Rectal smooth muscle tissue (tissue), 1 donor: ENCODE data around the gene SUPT4H1.
A peak's percentile ranks its signal among the peaks of the same experiment; 100 is the strongest.

Source experiments
- H3K27ac ChIP-seq: one replicate; pipeline ENCODE4 v1.7.0; 2013; ENCODE audit warnings: low read depth, low read length, inconsistent platforms
- H3K27me3 ChIP-seq: one replicate; pipeline ENCODE4 v1.7.0; 2013; ENCODE audit warnings: low read length; ENCODE audit not compliant: control insufficient read depth, insufficient read depth
- H3K36me3 ChIP-seq: one replicate; pipeline ENCODE4 v1.7.0; 2013; ENCODE audit warnings: low read length; ENCODE audit not compliant: control insufficient read depth, insufficient read depth
- H3K4me1 ChIP-seq: one replicate; pipeline ENCODE4 v1.7.0; 2013; ENCODE audit warnings: low read length; ENCODE audit not compliant: control insufficient read depth, insufficient read depth
- H3K4me3 ChIP-seq: one replicate; pipeline ENCODE4 v1.7.0; 2013; ENCODE audit warnings: low read length
- H3K9ac ChIP-seq: one replicate; pipeline ENCODE4 v1.7.0; 2013; ENCODE audit warnings: low read length

SUPT4H1 gene

DNA sequence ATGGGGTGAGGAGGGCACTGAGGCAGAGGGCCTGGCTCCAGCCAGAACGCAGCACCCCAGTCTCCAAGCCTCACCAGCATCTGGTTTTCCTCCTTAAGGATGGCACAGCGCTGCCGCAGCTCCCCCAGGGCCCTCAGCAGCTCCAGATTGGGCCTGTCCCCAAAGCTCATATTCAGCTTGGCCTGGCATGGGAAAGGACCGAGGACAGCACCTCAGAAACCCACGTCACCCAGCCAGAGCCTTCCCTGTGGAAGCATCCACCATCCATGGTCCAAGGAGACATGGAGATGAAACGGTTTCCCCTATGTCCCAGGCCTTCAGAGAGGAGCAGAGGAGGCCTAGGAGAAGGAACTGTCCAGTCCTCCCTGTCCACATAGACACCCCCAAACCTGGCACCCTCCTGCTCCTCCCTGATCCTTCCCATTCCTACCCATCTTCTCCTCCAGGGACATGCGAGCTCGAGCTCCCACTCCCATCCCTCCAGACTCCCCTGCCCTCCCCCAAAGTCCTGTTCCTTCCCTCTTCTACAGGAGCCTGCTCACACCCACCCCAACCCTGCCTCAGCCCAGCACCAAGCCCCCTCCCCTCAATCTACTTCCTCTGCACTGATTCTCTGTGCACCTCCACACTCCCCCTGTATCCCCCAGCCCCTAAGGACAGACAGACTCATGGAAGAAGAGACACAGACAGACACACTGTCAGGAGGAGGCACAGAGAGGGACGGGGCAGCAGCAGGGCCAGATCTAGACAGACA is 25.2 kb downstream of the SUPT4H1 start:
- Histone ChIP-seq H3K36me3 (no peaks in the 10 kb centered on the region), H3K4me3 (no peak overlapping the region), H3K27ac (no peak overlapping the region), H3K4me1 (peaks cover 8% of the 10 kb centered on the region), H3K27me3 (peaks cover 2% of the 10 kb centered on the region), H3K9ac (no peak overlapping the region)

DNA sequence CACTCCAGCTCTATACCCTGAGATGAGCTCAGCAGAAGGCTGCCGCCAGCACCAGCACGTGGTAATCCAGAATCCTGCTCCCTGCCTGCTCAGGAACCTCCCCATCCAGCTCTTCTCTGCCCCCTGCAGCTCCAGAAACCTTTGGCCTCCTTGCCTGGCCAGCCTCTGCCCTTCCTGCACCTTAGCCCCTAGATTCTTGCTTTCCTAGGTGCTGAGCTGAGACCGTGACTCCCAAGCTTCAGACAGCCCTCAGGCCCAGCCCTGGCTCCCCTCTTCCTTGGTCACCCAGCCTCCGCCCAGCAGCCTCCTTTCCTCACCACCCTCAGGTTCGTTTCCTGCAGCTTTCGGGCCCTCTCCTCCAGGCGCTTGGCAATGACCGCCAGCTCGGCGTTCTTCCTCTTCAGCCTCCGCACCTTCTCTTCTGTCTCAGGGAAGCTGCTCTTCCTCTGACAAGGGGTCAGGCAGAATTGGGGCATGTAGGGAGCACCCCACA is 26.0 kb downstream of the SUPT4H1 start:
- Histone ChIP-seq H3K36me3 (no peaks in the 10 kb centered on the region), H3K4me3 (no peak overlapping the region), H3K4me1 (peaks cover 8% of the 10 kb centered on the region), H3K27ac (no peak overlapping the region), H3K9ac (no peak overlapping the region), H3K27me3 (peaks cover 2% of the 10 kb centered on the region)

DNA sequence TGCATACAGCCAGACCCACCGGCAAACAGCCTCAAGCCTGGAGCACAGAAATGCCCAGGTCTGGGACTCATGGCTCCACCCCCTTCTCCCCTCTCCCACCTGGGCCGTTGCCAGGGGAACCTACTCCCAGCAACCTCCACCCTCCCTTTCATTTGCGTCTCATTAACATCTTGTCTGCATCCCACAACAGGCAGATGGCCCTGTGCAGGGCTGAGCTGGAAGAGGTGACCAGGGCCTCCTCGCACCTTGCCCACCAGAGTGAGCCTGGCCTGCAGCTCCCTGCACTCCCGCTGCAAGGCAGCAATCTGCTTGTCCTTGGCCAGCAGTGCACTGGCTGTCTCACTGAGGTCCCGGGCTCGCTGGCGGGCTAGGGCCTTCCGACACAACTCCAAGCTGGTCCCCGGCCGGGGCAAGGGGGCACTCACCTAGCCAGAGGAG is 26.7 kb downstream of the SUPT4H1 start:
- Histone ChIP-seq H3K36me3 (no peaks in the 10 kb centered on the region), H3K4me3 (peak overlapping the region; percentile 93), H3K4me1 (peaks cover 8% of the 10 kb centered on the region), H3K27ac (no peak overlapping the region), H3K9ac (peak overlapping the region; percentile 5), H3K27me3 (peaks cover 2% of the 10 kb centered on the region)

DNA sequence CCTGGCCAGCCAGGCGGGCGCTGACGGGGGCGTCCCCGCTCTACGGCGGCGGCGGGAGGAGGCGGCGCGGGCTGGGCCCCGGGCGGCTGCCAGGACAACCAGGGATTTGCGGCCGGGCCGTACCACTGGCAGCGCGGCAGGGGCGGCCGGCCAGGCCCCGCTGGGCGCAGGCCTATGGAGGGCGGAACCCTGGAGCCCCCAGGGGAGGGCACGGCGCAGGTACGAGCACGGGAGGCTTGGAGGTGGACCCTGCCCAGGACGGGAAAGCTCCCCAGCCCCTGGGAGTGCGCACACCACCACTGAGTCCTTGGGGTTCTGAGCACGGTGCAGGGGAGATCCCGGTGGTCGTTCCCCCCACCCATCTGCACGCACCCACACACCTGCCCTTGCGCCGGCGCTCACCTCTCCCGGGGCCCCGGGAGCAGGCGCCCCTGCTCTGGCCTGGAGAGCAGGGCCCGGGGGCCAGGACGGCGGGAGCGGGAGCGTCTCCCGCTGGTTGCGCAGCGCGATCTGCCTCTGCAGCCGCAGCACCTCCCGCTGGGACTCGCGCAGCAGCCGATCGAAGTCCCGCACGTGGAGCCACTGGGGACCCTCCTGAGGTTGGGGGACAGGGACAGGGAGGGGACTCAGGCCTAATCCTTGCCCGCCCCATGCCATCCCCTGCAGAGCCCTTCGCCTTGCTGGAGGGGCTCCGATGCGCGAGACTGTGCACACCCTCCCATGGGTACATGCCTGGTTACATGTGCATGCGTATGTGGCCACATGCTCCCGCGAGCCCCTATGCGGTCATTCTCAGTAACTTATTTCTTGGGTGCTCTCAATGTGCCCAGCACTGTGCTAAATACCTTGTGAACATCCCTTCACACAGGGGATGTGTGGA is 27.4 kb downstream of the SUPT4H1 start:
- peak overlapping the region; percentile 93 for H3K4me3 ChIP-seq
- H3K36me3 ChIP-seq, result no peaks in the 10 kb centered on the region
- H3K27me3 ChIP-seq, result peaks cover 2% of the 10 kb centered on the region
- peak overlapping the region; percentile 82 for H3K9ac ChIP-seq
- H3K27ac ChIP-seq, result peak overlapping the region; percentile 58
- H3K4me1 ChIP-seq, result peaks cover 8% of the 10 kb centered on the region

DNA sequence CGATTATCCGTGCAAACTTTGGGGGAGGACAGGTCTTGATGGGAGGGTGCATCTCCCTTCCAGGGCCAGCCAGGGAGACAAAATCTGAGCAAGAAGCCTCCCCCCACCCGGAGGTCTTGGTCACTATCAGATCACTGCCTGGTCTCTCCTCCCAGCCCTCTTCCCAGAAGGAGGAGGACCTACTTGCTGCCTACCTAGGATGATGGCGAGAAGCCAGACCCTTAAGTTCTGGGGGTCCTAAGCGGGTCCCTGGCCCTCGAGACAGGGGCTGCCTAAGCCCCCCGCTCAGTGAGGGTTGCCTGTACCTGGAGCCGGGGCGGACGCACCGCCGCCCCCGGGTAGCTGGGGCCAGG is 28.0 kb downstream of the SUPT4H1 start:
- Histone ChIP-seq H3K27ac (peak overlapping the region; percentile 58), H3K36me3 (no peaks in the 10 kb centered on the region), H3K9ac (peak overlapping the region; percentile 76), H3K27me3 (peaks cover 2% of the 10 kb centered on the region), H3K4me1 (peaks cover 8% of the 10 kb centered on the region), H3K4me3 (peak overlapping the region; percentile 93)

DNA sequence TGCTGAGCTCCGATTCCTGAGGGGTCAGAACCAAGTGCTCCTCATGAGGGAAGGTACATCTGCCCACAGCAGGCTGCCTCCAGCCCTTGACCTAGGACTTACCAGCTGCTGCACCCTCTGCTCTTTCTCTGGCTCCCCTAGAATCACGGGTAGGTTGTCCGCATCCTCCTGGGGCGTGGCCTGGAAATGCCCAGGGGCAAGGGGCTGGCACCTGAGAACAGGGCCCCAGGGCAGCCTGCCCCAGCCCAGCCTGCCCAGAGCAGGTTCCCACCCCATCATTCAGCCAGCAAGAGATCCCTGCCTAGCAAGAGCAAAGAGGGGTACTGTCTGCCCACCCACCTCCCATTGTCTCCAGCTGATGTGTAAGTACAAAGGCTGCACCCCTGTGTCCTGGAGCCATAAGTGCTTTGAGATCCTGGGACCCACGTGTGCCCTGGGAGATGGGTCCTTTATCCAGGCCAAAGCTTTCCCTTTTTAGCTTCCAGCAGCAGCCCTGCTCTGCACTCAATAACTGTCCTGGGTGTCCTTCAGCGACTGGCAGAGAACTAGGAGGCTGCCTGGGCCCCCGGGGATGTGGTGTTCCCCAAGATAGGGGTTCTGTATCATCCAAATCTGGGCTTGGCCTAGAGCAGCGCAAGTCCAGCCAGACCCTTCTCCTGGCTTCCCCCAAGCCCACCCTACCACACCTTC is 28.5 kb downstream of the SUPT4H1 start:
- Histone ChIP-seq H3K4me3 (peak overlapping the region; percentile 93), H3K27ac (peak overlapping the region; percentile 58), H3K9ac (peak overlapping the region; percentile 76)

DNA sequence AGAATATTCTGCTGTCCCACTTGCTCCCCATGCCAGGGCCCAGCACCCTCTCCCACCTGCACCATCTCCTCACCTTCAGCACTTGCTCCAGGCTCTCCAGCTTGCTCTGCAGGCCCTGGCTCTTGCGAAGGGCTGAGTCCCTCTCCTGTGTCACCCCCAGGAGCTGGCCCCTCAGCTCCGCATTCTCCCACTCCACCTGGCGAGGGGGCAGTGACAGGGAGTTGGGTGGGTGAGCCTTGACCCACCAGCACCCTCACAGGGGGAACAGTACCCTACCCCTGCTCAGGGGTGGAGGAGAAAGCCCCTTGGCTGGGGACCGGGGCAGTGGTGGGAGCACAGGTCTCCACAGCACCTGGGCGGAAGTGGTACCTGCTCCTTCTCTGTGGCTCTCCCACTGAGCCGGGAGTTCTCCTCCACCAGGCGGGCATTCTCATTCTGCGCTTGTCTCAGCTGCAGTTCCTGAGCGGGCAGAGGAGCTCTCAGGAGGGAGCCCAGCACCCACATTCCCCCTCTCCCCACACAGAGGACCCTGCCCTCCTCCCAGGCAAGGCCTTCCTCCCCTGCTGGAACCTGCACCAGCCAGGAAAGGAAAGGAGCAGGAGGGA is 29.3 kb downstream of the SUPT4H1 start:
- no peak overlapping the region for H3K9ac ChIP-seq
- H3K27ac ChIP-seq, result no peak overlapping the region
- H3K4me3 ChIP-seq, result no peak overlapping the region
- peaks cover 2% of the 10 kb centered on the region for H3K27me3 ChIP-seq
- peaks cover 8% of the 10 kb centered on the region for H3K4me1 ChIP-seq
- no peaks in the 10 kb centered on the region for H3K36me3 ChIP-seq

More for the DNA sequence above, 28.5 kb downstream of the SUPT4H1 start:
- no peaks in the 10 kb centered on the region for H3K36me3 ChIP-seq
- H3K4me1 ChIP-seq, result peaks cover 8% of the 10 kb centered on the region
- H3K27me3 ChIP-seq, result peaks cover 2% of the 10 kb centered on the region

DNA sequence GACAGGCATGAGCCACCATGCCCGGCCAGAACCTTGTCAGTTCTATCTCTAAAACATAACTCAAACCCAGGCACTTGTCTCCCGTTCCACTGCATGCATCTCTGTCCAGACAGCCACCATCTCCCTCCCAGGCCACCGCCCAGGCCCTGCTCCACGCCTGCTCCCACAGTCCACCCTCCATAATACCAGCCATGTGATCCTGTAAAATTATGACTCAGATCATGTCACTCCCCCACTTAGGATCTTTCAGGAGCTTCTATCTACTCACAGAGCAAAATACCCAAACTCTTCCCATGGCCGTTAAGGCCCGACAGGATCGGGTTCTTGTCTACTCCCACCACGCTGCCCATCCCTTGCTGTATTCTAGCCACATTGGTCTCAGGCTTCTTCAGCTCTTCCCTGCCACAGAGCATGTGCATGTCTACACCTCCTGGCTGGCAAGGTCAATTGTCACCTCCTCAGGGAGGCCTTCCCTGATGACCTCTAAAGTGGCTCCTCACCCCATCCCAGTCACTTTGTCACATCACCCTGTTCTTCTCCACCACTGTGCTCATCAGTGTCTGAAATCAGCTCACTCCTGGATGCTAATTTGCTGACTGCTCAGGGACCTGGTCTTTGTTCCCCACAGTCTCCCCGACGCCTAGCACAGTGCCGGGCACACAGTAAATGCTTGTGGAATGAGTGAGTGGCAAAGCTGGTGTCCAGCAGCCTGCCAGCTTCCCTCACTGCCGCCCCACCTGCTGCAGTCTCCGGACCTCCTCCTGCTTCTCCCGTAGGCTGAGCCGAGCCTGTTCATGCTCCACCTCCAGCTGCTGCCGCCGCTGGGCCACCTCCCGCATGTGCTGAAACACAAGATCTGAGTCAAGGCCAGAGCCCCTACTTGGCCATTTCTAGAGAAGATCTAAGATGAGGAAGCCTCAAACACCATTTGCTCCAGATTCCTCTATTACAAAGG is 30.2 kb downstream of the SUPT4H1 start:
- H3K4me1 ChIP-seq, result peaks cover 8% of the 10 kb centered on the region
- peaks cover 2% of the 10 kb centered on the region for H3K27me3 ChIP-seq
- no peak overlapping the region for H3K9ac ChIP-seq
- no peak overlapping the region for H3K27ac ChIP-seq
- no peaks in the 10 kb centered on the region for H3K36me3 ChIP-seq
- H3K4me3 ChIP-seq, result no peak overlapping the region

DNA sequence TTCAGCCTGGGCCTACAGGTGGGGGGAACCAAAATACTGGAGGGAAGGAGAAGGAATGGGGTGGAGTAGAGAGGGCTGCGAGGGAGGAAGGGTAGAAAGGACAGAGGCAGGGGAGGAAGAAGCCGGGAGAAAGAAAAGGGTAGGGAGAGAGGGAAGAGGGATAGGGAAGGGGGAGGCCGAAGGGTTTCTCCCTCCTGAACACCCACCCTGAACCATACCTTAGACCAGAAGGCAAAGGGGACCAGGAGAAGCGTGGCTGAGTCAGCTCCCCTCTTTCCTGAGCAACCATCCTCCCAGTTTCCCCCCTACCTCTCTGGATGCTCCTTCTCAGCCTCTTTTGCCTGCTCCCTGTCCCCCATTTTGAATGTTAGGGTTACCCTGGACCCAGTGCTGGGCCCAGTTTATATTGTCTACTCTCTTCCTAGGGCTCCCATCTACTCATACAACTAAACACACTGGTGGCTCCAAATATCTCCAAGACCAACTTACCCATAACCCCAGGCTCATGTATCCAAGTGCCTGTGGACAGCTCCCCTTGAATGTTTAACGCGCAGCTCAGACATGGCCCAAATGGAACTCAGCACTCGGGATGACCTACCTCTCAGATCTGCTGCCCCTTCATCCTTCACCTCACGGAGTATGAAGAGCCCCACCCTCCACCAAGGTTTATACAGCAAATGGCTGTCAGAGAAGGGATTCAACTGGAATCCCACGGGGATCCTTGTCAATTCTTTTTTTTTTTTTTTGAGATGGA is 31.3 kb downstream of the SUPT4H1 start:
- peaks cover 2% of the 10 kb centered on the region for H3K27me3 ChIP-seq
- no peak overlapping the region for H3K9ac ChIP-seq
- H3K4me1 ChIP-seq, result peaks cover 8% of the 10 kb centered on the region
- H3K27ac ChIP-seq, result no peak overlapping the region
- no peaks in the 10 kb centered on the region for H3K36me3 ChIP-seq
- H3K4me3 ChIP-seq, result no peak overlapping the region

DNA sequence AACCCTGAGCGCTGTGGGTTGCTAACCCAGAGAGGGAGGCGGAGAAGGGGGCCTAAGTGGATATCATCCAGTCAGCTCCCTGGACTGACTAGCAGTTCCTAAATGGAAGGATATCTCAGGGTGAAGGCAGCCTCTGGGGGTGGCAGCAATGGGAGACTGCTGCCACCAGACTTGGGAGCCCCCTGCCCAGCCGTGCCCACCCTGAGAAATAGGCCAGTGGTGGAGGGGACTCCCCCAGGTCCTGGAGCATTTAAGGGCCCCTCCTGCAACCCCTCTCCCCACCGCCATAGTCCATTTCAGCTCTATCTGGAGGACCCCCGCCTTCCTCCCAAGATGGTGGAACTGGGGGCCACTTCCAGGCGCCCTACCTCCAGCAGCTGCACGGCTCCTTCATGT is 31.8 kb downstream of the SUPT4H1 start:
- Histone ChIP-seq H3K36me3 (no peaks in the 10 kb centered on the region), H3K27ac (no peak overlapping the region), H3K4me3 (no peak overlapping the region), H3K4me1 (peaks cover 8% of the 10 kb centered on the region), H3K9ac (no peak overlapping the region), H3K27me3 (peaks cover 2% of the 10 kb centered on the region)
